ENCODE results near the gene PSKH1.
"Not testable (repeated sequence)": the region's sequence is repeated elsewhere in the genome, so short reads cannot be mapped to it uniquely, and the experiment has no call there.

Gene PSKH1

GRCh38 chr16:67963292-67963661, 70.2 kb downstream of the PSKH1 start:
- no peak for DNase-seq (ENCODE audit: low read depth)

DNA sequence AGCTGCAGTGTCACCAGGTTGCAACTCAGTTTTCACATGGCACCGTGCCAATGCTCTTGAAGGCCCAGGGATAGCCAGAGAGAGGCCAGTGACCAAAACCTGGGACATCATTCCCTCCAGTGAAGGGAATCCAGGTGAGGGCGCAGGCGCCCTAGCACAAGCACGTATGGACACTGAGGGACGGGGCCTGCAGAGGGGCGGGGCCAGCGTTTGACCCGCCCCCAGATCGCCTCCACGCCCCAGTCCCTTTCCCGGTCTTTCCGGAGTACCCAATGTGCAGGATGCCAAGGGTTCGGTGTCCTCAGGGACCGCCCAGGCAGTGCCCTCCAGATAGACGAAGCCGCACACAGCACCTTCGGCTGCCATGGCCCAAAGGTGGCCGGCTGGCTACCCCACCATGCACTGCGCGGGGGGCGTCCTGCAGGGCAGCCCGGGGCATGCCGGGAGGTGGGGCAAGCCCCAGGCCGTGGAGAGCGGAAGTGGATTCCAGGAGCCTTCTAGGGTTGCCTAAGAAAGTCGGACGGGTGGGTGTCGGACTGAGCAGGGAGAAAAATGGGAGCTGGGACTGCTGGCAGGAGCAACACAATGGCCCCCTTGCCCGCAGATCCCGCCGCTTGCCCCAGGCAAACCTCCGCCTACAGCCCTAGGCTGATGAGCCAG, 70.7 kb downstream of the PSKH1 start:
- DNase-seq (ENCODE audit: low read depth): no peak

- no peak for DNase-seq (ENCODE audit: low read depth)
These were observed 71.5 kb downstream of the PSKH1 start for GRCh38 chr16:67964477-67965131.

DNA sequence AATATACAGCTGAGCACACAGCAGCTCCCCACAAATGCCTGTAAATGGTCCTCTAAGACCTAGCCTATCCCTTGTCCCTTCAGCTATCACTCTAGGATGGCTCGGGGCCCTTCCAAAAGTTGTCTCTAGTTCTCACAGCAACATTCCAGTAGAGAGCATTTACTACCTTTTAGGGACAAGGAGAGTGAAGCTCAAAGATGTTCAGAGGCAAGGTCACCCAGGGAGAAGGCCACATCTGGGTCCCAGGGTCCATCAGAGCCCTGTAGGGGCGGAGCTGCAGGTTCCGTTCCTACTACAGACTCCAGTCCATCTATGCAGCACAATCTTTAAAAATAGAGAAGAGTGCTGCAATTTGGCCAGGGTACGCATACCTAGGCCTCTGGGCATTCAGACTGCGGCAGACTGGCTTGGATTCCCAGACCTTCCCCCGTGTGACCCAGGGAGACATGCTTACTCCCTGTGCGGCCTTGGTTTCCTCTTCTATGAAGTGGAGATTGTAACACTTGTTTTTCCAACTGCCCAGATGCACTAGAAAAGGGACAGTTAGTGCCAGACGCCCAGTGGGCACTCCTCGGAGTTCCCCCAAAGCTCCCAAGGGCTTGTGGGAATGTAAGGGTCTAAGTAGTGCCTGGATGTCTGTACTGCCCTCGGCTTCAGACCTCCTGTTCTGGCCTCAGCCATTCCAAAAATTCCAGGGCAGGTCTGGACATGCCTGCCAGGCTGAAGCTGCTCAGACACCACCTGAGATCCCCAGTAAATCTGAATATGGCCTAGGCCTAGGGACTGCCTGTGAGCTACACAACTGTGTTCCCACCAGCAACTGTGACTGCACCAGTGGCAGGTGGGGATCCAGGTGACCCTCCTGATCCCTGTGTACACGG, 72.9 kb downstream of the PSKH1 start:
- no peak for DNase-seq (ENCODE audit: low read depth)

DNA sequence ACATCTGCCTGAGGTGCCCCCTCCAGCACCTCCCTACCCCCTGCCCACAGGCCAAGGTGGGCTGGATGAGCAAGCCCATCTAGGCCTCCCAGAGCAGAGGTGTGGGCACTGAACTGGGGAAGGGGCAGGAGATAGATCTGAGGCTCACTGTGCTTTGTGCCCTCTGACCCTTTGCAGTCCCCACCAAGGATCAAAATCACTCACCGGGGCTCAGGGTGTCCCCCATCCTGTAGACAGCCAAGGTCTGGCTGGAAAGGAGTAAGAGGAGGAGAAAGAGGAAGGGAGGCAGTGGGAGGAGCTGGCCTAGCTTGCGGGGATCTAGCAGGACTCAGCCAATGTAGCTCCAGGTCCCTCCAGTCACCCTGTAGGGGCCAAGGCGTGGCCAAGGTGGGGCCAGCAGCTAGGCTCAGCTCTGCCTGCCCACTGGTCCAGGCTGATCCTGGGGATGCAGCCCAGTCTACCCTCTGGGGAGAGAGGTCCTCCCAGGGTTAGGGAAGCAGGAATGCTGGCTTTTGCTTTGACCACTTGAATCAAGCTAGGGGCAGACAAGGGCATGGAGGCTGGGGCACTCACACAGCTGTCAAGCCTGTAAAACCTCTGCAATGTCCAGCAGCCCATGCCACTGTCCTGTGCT, 73.6 kb downstream of the PSKH1 start:
- DNase-seq (ENCODE audit: low read depth): no peak

- DNase-seq (ENCODE audit: low read depth): no peak
These were observed 74.3 kb downstream of the PSKH1 start for GRCh38 chr16:67967183-67967957.

DNA sequence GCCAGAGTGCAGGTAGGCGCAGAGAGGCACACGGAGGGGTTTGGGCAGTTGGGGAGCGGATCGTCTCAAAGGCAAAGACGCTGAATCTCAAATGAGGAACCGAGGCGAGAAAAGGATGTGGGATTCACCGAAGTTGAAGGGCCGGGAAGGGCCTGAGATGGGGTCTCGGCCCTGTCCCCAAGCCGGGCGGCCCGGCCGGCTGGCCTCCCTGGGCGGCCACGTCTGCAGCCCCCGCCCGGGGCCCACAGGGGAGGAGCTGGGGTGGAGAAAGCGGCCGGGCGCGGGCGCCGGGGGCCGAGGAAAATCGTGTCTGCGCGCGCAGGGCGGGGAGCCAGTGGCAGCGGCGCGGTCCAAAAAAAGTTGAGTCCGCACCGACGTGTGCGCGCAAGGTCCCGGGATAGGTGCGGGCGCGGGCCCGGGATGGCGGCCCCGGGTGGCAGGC, 74.9 kb downstream of the PSKH1 start:
- DNase-seq (ENCODE audit: low read depth): no peak

GRCh38 chr16:67968400-67969253, 75.6 kb downstream of the PSKH1 start, which contains the start of gene SLC12A4:
Gene SLC12A4 (minus strand): TSS chr16:67968637. CDS start chr16:67968553, 84 bp downstream.
- no peak for DNase-seq (ENCODE audit: low read depth)

DNA sequence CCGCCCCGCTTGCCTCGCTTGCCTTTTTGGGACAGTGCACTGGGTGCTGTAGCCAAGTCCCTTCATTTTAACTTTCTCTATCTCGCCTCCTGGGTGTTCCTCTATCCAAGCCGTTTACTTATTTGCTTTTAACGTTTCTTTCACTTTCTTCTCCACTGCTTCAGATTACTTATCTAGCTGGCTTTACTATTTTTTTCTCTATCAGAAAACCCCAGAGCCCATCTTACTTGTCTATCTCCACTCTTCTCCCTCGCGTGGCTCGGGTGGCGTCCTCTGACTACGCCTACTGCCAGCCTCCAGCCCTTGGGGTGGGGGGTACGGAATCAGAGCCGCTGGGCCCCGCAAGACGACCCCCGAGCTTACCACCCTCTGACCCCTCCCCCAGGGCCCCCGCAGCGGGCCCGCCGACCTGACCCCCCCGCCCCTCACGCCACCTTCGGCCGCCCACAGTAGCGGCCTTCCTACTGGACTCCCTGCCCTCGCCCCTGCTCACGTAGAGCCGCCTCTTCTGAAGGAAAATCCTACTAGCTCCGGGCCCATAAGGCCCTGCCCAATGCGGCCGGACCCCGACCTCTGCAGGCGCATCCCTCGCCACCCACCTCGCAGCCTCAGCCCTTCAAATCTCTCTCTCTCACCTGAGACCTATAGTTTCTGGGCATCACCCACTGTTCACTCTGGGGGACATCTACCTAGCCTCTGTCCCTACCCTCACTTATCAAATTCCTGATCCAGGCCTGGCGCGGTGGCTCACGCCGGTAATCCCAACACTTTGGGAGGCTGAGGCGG, 76.4 kb downstream of the PSKH1 start:
- no peak for DNase-seq (ENCODE audit: low read depth)

DNA sequence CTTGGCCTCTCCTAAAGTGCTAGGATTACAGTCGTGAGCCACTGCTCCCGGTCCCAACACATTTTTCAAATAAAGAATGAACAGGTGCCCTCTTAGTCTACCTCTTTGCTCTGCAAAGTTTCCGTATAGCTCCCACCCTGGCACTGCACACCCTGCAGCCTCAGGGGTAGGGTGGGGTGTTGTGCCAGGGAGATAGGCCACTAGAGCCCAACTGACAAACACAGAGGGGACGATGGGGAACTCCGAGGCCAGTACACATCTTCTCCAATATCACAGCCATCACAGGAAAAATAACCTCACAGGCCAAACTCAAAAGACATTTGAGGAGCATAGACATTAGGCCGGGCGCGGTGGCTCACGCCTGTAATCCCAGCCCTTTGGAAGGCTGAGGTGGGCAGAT, 78.1 kb downstream of the PSKH1 start:
- DNase-seq (ENCODE audit: low read depth): no peak

GRCh38 chr16:67972285-67972684, 79.2 kb downstream of the PSKH1 start:
- DNase-seq (ENCODE audit: low read depth): not testable (repeated sequence)

- DNase-seq (ENCODE audit: low read depth): no peak
These were observed 82.5 kb downstream of the PSKH1 start for GRCh38 chr16:67975321-67976105.

DNA sequence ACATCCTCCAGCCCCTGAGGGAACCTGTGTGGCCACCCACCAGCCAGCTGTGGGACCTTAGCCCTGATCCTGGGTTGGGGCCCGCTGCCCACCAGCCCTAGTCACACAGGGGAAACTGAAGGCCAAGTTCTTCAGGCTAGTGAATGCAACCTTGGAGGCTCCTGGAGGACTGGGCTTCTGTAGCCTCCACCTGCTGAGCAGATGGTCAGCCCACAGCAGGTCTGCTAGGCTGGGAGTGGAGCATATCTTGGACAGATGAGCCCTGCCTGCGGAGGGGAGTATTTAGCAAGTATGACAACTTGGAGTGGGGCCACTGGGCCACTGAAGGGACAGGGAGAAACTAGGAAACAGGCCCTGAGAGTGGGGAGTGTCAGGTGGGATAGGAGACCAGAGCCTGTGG, 83.2 kb downstream of the PSKH1 start:
- DNase-seq (ENCODE audit: low read depth): no peak

GRCh38 chr16:67977005-67977404, 84.0 kb downstream of the PSKH1 start:
- DNase-seq (ENCODE audit: low read depth): no peak

- no peak for DNase-seq (ENCODE audit: low read depth)
These were observed 84.6 kb downstream of the PSKH1 start for GRCh38 chr16:67977469-67978227.

All from HS-27A (cell line).